Ascending aorta (tissue), 2 donors: Measurements from ENCODE around the gene TNFRSF8. TPM values are rescaled to one million over a fixed set of nuclear protein-coding genes. Genes with fewer than 3 reads are reported as not detected.

Source experiments
- DNase-seq, 2 donors: peaks; one replicate each; pipeline ENCODE4 v3.0.0-alpha.2; 2019; ENCODE audit warnings: low spot score in 2 of 2
- H3K27ac ChIP-seq, 2 donors: fragments of 200-600 bp; sonication (generic); one replicate each; pipeline ENCODE4 v1.5.1; 2016 to 2017; ENCODE audit warnings: mild to moderate bottlenecking in 1 of 2
- H3K27me3 ChIP-seq: fragments of 200-600 bp; sonication (generic); one replicate; pipeline ENCODE4 v1.5.1; 2017
- H3K36me3 ChIP-seq, 2 donors: fragments of 200-600 bp; sonication (generic); one replicate each; pipeline ENCODE4 v1.5.1; 2016
- H3K4me1 ChIP-seq, 2 donors: fragments of 200-600 bp; sonication (generic); one replicate each; pipeline ENCODE4 v1.5.1; 2016 to 2017; ENCODE audit warnings: mild to moderate bottlenecking in 1 of 2
- H3K4me3 ChIP-seq, 2 donors: fragments of 200-600 bp; sonication (generic); one replicate each; pipeline ENCODE4 v1.5.1; 2016 to 2017; ENCODE audit warnings: mild to moderate bottlenecking in 1 of 2
- H3K9me3 ChIP-seq, 2 donors: fragments of 200-600 bp; sonication (generic); one replicate each; pipeline ENCODE4 v1.5.1; 2016
- intact Hi-C: fragments of 100-400 bp; cut with DNase I; formaldehyde crosslinking; loops from one replicate; pipeline ENCODE4 v1.15.1; 2023
- total RNA-seq: library from RNA; depleted of rRNA; stranded (reverse); fragments of >200 nt; gene quantifications from one replicate; pipeline ENCODE4 v1.1.0, GENCODE V29; 2016
- TF ChIP-seq, protein P1 (sequence below), 3 experiments: fragments of 200-600 bp in 2 of 3; fragments of 450-650 bp in 1 of 3; sonication (generic) in 2 of 3; IDR thresholded peaks; one replicate each; pipeline ENCODE4 v1.5.1; 2016 to 2019; ENCODE audit warnings: antibody characterized with exemption in 3 of 3, mild to moderate bottlenecking in 1 of 3, moderate library complexity in 1 of 3

TNFRSF8 gene
- total RNA-seq, 1 donor from 2014 or later: 22.8 TPM

DNA sequence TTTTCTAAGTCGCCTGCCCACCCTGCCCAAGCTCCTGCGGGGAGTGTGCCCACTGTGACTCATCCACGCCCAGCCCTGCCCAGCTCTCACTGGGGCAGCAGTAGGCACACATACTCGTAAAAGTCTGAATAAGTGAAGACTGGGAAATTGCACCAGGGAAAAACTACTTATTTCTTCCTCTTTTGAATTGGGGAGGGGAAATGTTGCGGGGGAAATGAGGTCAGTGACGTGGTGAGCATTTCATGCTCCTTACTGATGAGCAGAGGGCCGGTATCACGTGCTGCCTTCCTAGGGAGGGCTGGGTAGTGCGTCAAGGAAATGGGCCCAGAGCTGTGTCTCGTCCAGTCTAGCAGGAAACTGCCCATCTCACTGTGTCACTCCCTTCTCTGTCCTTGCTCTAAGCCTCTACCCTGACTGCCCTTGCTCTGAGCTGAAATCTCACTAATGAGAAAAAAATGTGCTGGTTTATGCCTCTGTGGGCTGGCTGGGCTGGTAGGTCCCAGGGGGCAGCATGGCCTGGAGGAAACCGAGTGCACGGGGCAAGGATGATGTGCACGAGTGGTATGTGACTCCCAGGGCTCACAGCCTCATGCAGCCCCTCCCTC, 90.2 kb downstream of the TNFRSF8 start:
- intact Hi-C loops: no loop called here
- Histone ChIP-seq H3K36me3 (no peaks in the 10 kb centered on the region), H3K9me3 (peaks cover 0 to 5% of the 10 kb centered on the region in 2 donors), H3K27me3 (no peaks in the 10 kb centered on the region), H3K4me1 (peaks cover 0 to 4% of the 10 kb centered on the region in 2 donors), H3K27ac (peak overlapping the region; percentile 62 to 69), H3K4me3 (no peak overlapping the region)
- TF ChIP-seq, protein P1, sequence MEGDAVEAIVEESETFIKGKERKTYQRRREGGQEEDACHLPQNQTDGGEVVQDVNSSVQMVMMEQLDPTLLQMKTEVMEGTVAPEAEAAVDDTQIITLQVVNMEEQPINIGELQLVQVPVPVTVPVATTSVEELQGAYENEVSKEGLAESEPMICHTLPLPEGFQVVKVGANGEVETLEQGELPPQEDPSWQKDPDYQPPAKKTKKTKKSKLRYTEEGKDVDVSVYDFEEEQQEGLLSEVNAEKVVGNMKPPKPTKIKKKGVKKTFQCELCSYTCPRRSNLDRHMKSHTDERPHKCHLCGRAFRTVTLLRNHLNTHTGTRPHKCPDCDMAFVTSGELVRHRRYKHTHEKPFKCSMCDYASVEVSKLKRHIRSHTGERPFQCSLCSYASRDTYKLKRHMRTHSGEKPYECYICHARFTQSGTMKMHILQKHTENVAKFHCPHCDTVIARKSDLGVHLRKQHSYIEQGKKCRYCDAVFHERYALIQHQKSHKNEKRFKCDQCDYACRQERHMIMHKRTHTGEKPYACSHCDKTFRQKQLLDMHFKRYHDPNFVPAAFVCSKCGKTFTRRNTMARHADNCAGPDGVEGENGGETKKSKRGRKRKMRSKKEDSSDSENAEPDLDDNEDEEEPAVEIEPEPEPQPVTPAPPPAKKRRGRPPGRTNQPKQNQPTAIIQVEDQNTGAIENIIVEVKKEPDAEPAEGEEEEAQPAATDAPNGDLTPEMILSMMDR (IDR thresholded peaks at IDR 0.05): no peak
- DNase-seq: peak; percentile 70 to 83

DNA sequence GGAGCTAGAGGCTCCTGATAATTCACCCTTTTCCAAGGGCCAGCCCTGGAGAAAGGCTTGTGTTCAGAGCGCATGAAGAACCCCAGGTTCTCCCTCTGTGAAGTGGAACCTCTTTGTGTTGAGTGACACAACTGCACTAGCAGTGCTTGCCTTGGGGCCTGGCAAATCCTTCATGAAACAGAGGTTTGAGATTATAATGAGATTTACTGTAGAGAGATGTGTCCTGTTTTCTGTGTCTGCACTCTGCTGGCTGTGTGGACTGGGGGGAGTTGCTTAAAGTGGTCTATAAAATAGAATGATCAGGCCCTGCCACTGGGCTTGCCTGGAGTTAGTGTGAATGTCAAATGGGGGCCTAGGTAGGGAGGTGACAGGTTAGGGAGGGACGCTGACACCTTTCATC, 92.2 kb downstream of the TNFRSF8 start:
- Histone ChIP-seq H3K9me3 (no peaks in the 10 kb centered on the region), H3K4me3 (no peak overlapping the region), H3K27ac (no peak overlapping the region), H3K27me3 (no peaks in the 10 kb centered on the region), H3K4me1 (peaks cover 0 to 4% of the 10 kb centered on the region in 2 donors), H3K36me3 (no peaks in the 10 kb centered on the region)
- intact Hi-C loops: no loop called here
- no peak for DNase-seq
- TF ChIP-seq, protein P1 (IDR thresholded peaks at IDR 0.05): no peak

DNA sequence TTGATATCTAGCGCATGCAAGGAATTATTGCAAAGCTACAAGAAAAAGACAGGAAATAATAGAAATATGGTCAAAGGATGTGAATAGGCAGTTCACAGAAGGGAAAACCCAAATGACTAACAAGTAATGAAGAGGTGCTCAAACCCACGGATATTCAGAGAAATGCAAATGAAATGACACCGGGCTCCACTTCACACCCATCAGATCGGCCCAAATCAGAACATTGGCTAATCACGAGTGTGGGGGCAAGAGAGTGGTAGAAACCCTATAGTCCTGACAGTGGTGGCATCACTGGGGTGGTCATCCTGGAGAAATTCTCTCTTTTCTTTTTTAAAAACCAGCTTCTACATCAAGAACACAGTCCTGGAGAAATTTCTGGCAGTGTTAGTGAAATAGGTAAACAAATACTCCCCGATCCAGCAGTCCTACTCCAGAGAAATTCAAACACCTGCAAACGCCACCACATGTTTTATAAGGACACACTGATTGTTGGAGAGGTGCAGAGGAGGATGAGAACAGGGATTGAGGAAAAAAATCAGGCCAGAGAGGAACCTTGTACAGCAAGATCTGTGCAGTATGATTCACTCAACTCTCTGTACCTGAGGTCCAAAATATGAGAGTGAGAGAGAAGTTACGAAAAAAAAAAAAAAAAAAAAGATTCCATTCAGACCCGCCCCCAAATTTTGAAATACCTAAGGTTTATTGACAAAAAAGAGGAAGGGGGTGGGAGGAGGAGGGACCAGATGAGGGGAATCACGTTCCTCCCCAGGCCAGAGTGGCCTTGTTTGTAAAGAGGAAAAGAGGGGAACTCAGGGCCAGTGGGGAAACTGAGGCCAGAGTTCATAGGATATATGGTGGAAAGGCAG, 94.5 kb downstream of the TNFRSF8 start:
- Histone ChIP-seq H3K9me3 (no peaks in the 10 kb centered on the region), H3K4me3 (no peak overlapping the region), H3K4me1 (peaks cover 4 to 17% of the 10 kb centered on the region in 2 donors), H3K27me3 (no peaks in the 10 kb centered on the region), H3K27ac (no peak overlapping the region), H3K36me3 (no peaks in the 10 kb centered on the region)
- intact Hi-C loops: no loop called here
- DNase-seq: no peak
- TF ChIP-seq, protein P1 (IDR thresholded peaks at IDR 0.05): no peak

DNA sequence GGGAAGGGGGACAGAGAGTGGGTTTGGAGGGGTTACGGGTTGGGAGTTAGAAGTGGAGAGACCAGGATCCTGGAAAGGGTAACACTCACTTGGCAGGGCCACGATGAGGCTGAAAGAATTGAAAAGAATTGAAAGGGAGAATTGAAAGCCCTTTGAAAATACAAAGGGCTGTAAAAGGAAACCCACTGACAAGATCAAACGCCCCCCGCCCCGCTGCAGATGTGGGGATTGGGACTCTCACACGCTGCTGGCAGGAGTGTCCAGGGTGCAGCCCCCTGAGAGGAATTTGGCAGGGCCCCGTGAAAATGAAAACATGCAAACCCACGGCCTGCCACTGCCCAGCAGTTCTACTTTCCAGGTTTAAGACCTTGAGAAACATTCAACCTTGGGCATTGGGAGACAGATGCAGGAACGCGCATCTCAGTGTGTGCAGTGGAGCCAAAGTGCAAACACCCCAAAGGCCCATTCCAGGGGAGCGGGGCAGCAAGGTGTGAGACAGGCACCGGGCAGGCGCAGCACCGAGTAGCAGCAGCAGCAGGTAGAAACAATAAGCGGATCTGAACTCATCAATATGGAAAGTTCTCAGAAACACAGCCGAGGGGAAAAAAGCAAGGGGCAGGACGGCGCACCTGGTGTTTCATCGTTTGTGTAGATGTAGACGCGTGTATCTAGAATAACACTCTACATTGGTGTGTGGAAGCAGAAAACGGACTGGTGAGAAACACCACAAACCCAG, 95.4 kb downstream of the TNFRSF8 start:
- intact Hi-C loops: no loop called here
- H3K9me3 ChIP-seq: no peaks in the 10 kb centered on the region
- DNase-seq: no peak
- H3K4me1 ChIP-seq: peaks cover 4 to 12% of the 10 kb centered on the region in 2 donors
- no peak overlapping the region for H3K27ac ChIP-seq
- no peak overlapping the region for H3K4me3 ChIP-seq
- TF ChIP-seq, protein P1 (IDR thresholded peaks at IDR 0.05): no peak
- H3K27me3 ChIP-seq: no peaks in the 10 kb centered on the region
- H3K36me3 ChIP-seq: no peaks in the 10 kb centered on the region

DNA sequence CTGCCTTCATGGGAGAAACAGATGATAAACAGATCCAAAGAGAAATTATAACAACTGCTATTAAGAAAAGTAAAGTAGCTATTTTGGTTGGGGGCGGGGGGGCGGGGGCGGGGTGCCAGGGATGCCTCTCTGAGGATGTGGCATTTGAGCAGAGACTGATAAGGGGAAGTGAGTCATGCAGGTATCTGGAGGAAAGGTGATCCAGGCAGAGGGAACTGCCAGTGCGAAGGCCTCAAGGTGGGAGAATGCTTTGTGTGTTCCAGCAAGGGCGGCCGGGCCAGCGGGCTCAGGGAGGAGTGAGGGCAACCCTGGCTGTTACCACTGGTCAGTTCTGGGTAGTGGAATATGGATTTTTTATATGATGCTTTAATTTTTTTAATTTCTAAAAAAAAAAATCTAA, 96.7 kb downstream of the TNFRSF8 start:
- H3K36me3 ChIP-seq: no peaks in the 10 kb centered on the region
- TF ChIP-seq, protein P1 (IDR thresholded peaks at IDR 0.05): no peak
- DNase-seq: no peak
- H3K27ac ChIP-seq: no peak overlapping the region
- peaks cover 4 to 12% of the 10 kb centered on the region in 2 donors for H3K4me1 ChIP-seq
- intact Hi-C loops: no loop called here
- H3K27me3 ChIP-seq: no peaks in the 10 kb centered on the region
- H3K4me3 ChIP-seq: no peak overlapping the region
- no peaks in the 10 kb centered on the region for H3K9me3 ChIP-seq
